ENCODE results near the gene TUBAL3. TPM values are rescaled to one million over a fixed set of nuclear protein-coding genes. Genes with fewer than 3 reads are reported as not detected.

Gene TUBAL3
- not detected in 2 replicates for total RNA-seq (2012; rRNA removed)

DNA sequence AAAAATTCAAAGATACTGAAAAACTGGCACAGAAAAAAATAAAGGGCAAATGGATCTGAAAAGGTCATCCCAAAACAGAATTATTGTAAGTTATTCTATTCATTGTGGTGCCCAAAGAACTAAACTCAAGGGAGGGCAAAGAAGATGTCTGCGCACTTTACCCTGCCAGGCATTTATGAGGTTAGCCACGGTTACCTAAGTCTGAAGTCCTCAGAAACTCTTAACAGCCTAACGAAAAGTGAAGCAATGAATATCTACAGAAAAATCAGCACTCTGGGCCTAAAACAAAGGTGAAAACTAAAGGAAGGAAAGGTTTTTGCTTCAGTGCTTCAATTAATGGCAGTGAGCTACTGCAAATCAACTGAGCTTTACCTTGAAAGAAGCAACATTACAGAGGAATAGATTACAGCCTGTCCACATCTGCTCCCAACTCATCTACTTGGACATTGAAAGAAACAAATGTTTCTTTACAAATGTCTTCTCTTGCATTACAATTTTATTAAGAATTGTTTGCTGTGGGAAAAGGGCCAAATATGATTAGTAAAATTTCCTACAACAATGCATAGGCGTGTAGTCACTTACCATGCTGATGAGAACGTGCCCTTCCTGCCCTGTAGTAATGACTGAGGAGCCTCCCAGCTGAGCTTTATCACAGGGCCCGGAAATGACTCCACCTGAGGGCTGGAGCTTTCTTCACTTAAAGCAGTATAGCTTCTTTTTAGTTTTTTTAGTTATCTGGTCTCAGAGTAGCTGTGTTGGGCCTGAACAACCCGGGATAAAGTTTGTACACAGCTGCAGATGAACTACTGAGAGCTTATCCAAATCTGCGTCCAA, at the start of gene TUBAL3:
TUBAL3 (minus strand) TSS at position 621 of the 834 bp plus-strand sequence; CDS start at position 585, 36 bp downstream.
- Histone ChIP-seq H3K27me3 (ENCODE audit: control insufficient read depth, insufficient read depth, low read length) (peaks cover 13% of the 10 kb centered on the region), H3K36me3 (ENCODE audit: insufficient read depth, low read length) (no peaks in the 10 kb centered on the region), H3K4me3 (ENCODE audit: low read length) (no peak within 1 kb of the TSS), H3K9ac (ENCODE audit: low read depth, low read length) (no peak within 1 kb of the TSS), H3K9me3 (replicated peaks; ENCODE audit: low read length) (no peaks in the 10 kb centered on the region), H3K4me1 (ENCODE audit: control insufficient read depth, insufficient read depth, low read length) (no peaks in the 10 kb centered on the region), H3K4me2 (ENCODE audit: low read length) (no peak within 1 kb of the TSS)

DNA sequence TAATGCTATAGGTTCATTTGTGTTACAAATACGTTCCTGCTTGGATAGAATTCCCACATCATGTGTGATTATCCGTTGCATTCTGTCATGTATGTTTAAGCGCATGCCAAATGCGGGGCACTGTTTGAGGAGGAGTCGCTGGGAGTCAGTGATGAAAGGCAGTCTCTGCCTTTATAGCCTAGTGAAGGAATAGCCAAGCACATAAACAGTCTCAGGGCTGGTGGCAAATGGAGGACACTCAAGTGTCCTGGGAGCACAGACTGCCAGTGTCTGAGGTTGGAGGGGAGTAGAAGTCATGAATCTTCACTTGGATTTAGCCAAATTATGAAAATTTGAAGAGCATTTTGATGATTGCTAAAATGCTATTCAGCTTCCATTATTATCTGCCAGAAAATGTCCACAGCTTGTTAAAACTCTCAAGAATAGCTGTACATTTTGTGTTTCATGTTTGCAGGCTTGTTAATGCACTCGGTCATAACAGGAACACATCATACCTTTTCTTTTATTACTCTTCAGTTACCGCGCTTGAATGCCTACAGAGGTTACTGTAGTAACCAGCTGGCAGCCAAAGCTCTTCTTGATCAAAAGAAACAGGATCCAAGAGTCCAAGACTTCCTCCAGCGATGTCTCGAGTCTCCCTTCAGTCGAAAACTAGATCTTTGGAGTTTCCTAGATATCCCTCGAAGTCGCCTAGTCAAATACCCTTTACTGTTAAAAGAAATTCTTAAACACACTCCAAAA, 49.3 kb upstream of the TUBAL3 start:
- Histone ChIP-seq H3K4me3 (ENCODE audit: low read length) (no peak overlapping the region), H3K36me3 (ENCODE audit: insufficient read depth, low read length) (peaks cover 60% of the 10 kb centered on the region), H3K9ac (ENCODE audit: low read depth, low read length) (no peak overlapping the region), H3K4me1 (ENCODE audit: control insufficient read depth, insufficient read depth, low read length) (peaks cover 15% of the 10 kb centered on the region), H3K9me3 (replicated peaks; ENCODE audit: low read length) (no peaks in the 10 kb centered on the region), H3K4me2 (ENCODE audit: low read length) (no peak overlapping the region), H3K27me3 (ENCODE audit: control insufficient read depth, insufficient read depth, low read length) (no peaks in the 10 kb centered on the region)

DNA sequence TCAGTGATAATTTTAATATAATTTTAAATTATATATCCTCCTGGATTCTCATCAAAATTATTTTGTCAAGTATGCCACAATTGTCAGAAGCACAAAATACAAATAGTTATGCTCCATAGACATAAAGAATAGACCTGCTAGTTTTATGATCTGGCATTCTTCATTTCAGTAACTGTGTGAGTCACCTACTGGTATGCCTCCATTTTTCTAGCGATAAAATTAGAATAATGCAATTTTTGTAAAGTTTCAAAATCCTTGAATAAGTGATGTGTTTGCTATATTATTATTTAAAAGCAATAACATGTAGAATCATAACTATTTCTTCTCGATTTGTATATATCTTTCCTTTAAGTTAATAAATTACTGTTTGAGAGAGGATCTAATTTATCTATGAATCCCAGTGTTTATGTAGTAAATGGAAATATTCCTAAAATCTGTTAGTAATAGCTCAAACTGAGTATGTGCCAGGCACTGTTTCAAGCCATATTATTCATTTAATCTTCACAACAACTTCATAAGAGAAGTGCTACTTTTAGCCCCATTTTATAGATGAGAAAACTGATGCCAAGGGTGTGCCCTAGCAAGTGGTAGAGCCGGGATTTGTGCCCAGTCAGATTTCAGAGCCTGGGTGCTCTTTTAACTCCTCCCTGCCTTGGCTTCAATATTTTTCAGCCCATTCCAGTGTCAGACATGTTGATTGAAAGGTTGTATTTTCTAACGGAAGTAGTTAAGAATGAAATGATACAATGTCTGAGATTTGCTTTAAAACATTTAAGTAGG, 46.2 kb upstream of the TUBAL3 start:
- H3K4me3 ChIP-seq (ENCODE audit: low read length): no peak overlapping the region
- H3K9me3 ChIP-seq (replicated peaks; ENCODE audit: low read length): no peaks in the 10 kb centered on the region
- peaks cover 37% of the 10 kb centered on the region for H3K36me3 ChIP-seq (ENCODE audit: insufficient read depth, low read length)
- no peak overlapping the region for H3K4me2 ChIP-seq (ENCODE audit: low read length)
- peaks cover 27% of the 10 kb centered on the region for H3K4me1 ChIP-seq (ENCODE audit: control insufficient read depth, insufficient read depth, low read length)
- H3K27me3 ChIP-seq (ENCODE audit: control insufficient read depth, insufficient read depth, low read length): no peaks in the 10 kb centered on the region
- H3K9ac ChIP-seq (ENCODE audit: low read depth, low read length): peak overlapping the region; percentile 84

DNA sequence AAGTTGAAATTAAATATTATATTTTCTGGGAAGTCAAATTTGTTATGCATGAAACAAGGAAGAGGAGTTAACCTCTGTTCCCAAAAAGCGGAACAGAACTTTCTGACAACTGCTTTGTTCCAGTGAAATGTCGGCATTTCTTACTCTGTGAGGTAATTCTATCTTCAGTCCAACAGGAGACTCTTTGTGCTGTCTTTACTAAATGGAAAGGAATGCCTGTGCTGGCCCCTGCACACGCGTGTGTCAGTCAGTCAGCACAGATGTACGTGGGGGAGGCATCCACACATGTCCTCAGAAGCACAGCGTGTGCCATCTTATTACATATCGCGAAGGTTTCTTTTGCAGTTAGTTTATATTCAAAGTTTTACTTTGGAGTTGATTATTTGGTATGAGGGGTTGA, 45.2 kb upstream of the TUBAL3 start:
- Histone ChIP-seq H3K9me3 (replicated peaks; ENCODE audit: low read length) (no peaks in the 10 kb centered on the region), H3K36me3 (ENCODE audit: insufficient read depth, low read length) (peaks cover 28% of the 10 kb centered on the region), H3K9ac (ENCODE audit: low read depth, low read length) (peak overlapping the region; percentile 84), H3K4me1 (ENCODE audit: control insufficient read depth, insufficient read depth, low read length) (peaks cover 27% of the 10 kb centered on the region), H3K27me3 (ENCODE audit: control insufficient read depth, insufficient read depth, low read length) (no peaks in the 10 kb centered on the region), H3K4me3 (ENCODE audit: low read length) (peak overlapping the region; percentile 75), H3K4me2 (ENCODE audit: low read length) (peak overlapping the region; percentile 81)

DNA sequence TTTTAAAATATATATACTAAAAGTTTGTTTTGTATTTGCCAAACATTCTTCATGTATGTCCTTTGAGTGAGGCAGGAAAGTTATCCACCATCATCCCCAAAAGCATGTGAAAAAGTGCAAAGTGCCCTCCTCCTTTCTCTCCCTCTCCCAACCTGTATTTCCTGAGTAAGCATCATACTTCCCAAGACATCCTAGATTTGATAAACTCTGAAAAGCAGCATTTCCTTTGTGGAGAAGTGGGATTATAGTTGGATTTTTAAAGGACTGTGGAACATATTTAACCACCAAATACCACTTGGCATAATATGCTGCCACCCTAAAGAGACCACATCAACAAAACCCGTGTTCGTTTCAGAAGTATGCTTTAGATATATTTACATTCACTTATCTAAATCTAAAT, 44.6 kb upstream of the TUBAL3 start:
- Histone ChIP-seq H3K4me1 (ENCODE audit: control insufficient read depth, insufficient read depth, low read length) (peaks cover 27% of the 10 kb centered on the region), H3K9me3 (replicated peaks; ENCODE audit: low read length) (no peaks in the 10 kb centered on the region), H3K27me3 (ENCODE audit: control insufficient read depth, insufficient read depth, low read length) (no peaks in the 10 kb centered on the region), H3K9ac (ENCODE audit: low read depth, low read length) (peak overlapping the region; percentile 84), H3K4me3 (ENCODE audit: low read length) (peak overlapping the region; percentile 75), H3K36me3 (ENCODE audit: insufficient read depth, low read length) (peaks cover 22% of the 10 kb centered on the region), H3K4me2 (ENCODE audit: low read length) (peak overlapping the region; percentile 81)

DNA sequence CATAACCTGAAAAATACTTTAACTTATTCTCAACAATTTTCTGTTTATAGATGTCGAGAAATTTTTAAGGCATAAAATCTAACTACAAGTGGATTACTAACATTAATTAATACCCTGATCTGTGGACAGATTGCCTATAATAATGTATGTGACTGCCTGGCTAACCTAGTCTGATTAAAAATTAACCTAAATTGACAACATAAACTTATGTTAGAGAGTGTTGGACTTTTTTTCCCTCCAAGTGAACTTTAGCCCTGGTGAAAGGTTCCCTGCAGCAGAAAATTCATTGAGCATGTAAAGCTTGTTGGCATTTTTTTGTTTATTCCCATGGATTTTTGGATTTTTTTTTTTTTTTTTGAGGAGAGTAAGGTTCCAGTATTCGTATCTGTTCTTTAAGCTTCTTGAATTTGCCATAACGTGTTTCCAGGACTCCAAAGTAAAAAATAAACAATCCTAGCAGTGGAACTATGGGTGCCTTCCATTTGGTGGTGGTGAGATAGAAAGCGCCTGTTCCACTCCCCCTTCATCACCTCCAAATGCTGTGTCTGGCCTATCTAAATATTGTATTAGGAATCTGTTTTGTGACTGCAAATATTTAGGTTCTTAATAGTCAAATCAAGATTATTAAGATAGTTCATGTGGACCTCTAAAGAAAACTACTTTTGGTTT, 43.8 kb upstream of the TUBAL3 start:
- peak overlapping the region; percentile 84 for H3K9ac ChIP-seq (ENCODE audit: low read depth, low read length)
- H3K27me3 ChIP-seq (ENCODE audit: control insufficient read depth, insufficient read depth, low read length): no peaks in the 10 kb centered on the region
- peaks cover 27% of the 10 kb centered on the region for H3K4me1 ChIP-seq (ENCODE audit: control insufficient read depth, insufficient read depth, low read length)
- peaks cover 14% of the 10 kb centered on the region for H3K36me3 ChIP-seq (ENCODE audit: insufficient read depth, low read length)
- H3K4me3 ChIP-seq (ENCODE audit: low read length): peak overlapping the region; percentile 75
- peak overlapping the region; percentile 81 for H3K4me2 ChIP-seq (ENCODE audit: low read length)
- H3K9me3 ChIP-seq (replicated peaks; ENCODE audit: low read length): no peaks in the 10 kb centered on the region

DNA sequence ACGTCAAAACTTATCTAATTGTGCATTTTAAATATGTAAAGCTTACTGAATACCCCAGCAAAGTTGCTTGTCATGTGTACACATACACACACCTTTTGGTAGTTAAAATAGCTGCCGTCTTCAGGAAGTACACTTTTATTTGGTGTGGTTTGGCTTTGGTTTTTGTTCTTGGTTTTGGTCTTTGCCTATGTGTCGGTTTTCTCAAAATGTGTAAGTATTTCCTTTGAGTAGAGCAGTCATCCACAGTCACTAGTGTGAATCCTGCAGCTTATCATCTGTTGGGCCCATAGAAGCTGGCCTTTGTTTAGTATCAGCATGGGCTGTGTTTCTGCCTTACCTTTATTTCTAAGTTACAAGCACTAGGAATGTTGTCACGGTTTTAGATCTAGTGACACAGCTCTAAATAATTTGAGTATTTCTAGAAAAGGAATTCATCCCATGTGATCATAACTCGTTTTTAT, 43.0 kb upstream of the TUBAL3 start:
- Histone ChIP-seq H3K4me2 (ENCODE audit: low read length) (peak overlapping the region; percentile 81), H3K9me3 (replicated peaks; ENCODE audit: low read length) (no peaks in the 10 kb centered on the region), H3K9ac (ENCODE audit: low read depth, low read length) (peak overlapping the region; percentile 84), H3K4me1 (ENCODE audit: control insufficient read depth, insufficient read depth, low read length) (peaks cover 27% of the 10 kb centered on the region), H3K27me3 (ENCODE audit: control insufficient read depth, insufficient read depth, low read length) (no peaks in the 10 kb centered on the region), H3K36me3 (ENCODE audit: insufficient read depth, low read length) (peaks cover 7% of the 10 kb centered on the region), H3K4me3 (ENCODE audit: low read length) (peak overlapping the region; percentile 75)

DNA sequence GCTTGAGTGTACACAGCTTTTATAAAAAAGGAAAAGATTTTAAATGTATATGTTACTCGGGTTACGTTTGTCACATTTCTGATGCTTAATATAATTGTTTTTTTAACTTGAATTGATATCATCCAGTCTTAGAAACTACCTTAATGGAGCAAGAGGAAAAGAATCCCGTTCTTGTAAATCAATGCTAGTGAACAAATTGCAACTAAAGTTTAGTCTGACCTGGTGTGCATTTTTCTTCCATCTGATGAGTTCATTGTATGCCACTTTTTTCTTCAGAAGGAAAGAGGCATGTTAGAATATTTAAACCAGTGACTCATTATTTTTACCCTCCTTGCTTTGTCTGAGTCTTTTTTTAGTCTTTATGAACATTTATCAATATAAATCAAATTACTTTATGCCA, 42.4 kb upstream of the TUBAL3 start:
- peaks cover under 1% of the 10 kb centered on the region for H3K36me3 ChIP-seq (ENCODE audit: insufficient read depth, low read length)
- peak overlapping the region; percentile 84 for H3K9ac ChIP-seq (ENCODE audit: low read depth, low read length)
- no peaks in the 10 kb centered on the region for H3K9me3 ChIP-seq (replicated peaks; ENCODE audit: low read length)
- no peaks in the 10 kb centered on the region for H3K27me3 ChIP-seq (ENCODE audit: control insufficient read depth, insufficient read depth, low read length)
- peaks cover 27% of the 10 kb centered on the region for H3K4me1 ChIP-seq (ENCODE audit: control insufficient read depth, insufficient read depth, low read length)
- H3K4me3 ChIP-seq (ENCODE audit: low read length): peak overlapping the region; percentile 75
- H3K4me2 ChIP-seq (ENCODE audit: low read length): peak overlapping the region; percentile 81

DNA sequence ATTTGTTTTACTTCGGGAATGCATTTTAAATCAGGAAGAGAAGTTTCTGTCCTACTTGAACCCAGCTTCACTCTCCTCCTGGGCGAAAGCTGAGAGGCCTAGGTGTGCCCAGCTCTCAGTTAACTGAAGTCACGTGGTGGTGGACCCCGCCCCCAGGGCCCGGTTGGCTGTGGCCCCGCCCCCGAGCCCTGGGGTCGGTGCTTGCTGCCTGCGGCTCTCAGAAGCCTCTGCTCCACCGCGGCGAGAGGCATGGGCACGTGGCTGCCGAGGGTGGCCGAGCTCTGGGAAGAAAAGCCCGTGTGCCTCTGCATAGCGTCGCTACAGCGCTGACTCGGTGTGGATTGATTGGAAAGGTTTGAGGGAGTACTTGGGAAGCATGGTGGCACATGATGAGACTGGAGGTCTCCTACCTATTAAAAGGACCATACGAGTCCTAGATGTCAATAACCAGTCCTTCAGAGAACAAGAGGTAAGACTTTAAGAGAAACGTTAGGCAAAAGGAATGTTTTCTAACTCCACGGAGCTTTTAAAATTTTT, 41.8 kb upstream of the TUBAL3 start:
- Histone ChIP-seq H3K4me3 (ENCODE audit: low read length) (peak overlapping the region; percentile 75), H3K4me2 (ENCODE audit: low read length) (peak overlapping the region; percentile 81), H3K27me3 (ENCODE audit: control insufficient read depth, insufficient read depth, low read length) (no peaks in the 10 kb centered on the region)

DNA sequence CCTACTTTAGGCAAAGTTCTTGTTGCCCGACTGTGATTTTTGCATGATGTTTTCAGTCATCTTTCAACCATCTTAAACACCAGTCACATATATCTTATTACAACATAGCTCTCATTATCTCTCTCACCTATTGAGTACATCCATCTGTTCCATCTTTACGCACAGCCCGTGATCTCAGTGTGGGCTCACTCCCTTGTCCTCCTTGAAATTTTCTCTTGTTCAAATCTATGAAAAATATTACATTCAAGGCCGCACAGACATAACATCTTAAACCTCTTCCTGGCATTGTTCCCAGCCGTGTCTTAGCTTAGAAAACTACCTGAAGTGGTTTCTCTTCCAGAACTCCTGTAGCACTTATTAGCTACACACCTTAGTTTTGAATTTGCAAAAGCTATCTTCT, 40.4 kb upstream of the TUBAL3 start:
- H3K9me3 ChIP-seq (replicated peaks; ENCODE audit: low read length): no peaks in the 10 kb centered on the region
- H3K27me3 ChIP-seq (ENCODE audit: control insufficient read depth, insufficient read depth, low read length): no peaks in the 10 kb centered on the region
- no peak overlapping the region for H3K4me2 ChIP-seq (ENCODE audit: low read length)
- peaks cover 18% of the 10 kb centered on the region for H3K4me1 ChIP-seq (ENCODE audit: control insufficient read depth, insufficient read depth, low read length)
- no peaks in the 10 kb centered on the region for H3K36me3 ChIP-seq (ENCODE audit: insufficient read depth, low read length)
- H3K4me3 ChIP-seq (ENCODE audit: low read length): no peak overlapping the region
- H3K9ac ChIP-seq (ENCODE audit: low read depth, low read length): no peak overlapping the region

More for the DNA sequence above, 41.8 kb upstream of the TUBAL3 start:
- H3K9me3 ChIP-seq (replicated peaks; ENCODE audit: low read length): no peaks in the 10 kb centered on the region
- peaks cover 27% of the 10 kb centered on the region for H3K4me1 ChIP-seq (ENCODE audit: control insufficient read depth, insufficient read depth, low read length)
- no peaks in the 10 kb centered on the region for H3K36me3 ChIP-seq (ENCODE audit: insufficient read depth, low read length)
- H3K9ac ChIP-seq (ENCODE audit: low read depth, low read length): peak overlapping the region; percentile 84

Measured in skeletal muscle satellite cell (primary cell).